Astrocyte (in vitro differentiated cells and primary cell): Measurements from ENCODE around the gene LRMDA.

Source experiments
- EZH2 ChIP-seq: IDR thresholded peaks from 2 replicates; pipeline ENCODE4 v1.6.1; 2012; ENCODE audit warnings: mild to moderate bottlenecking, low read length, inconsistent platforms; ENCODE audit not compliant: insufficient read depth
- TF ChIP-seq, protein P1 (sequence below): IDR thresholded peaks from 2 replicates; pipeline ENCODE4 v1.5.1; 2011; ENCODE audit warnings: low read depth, mild to moderate bottlenecking, inconsistent platforms, low read length, moderate library complexity; ENCODE audit not compliant: insufficient read depth

DNA sequence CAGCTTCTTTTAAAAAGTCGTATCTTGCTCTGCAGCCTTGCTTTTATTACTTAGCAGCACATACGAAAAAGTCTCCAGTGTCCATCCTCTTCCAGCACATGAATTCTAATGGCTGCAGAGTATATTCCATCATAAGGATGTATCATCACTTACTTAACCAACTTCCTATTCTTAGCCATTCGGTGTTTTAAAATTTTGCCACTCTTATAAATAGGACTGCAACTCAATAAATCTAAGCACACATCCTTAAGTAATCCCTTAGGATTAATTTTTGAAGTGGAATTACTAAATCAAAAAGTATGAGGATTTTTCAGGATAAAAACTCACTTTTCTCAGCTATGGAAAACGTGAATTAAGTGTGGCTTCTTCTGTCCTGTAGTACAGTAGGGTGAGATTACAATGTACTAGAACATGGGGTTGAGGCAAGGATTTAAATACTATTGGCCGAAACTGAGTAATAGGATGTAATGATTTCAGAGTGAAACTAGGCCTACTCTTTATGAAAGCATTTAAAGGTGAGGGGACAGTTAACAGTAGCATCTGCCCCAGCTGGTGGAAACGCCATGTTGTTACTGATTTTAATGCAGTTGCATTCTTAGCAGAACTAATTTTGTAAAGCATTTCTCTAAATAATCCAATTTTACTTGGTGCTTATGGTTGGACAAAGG, 1035.5 kb downstream of the LRMDA start:
- TF ChIP-seq, protein P1, sequence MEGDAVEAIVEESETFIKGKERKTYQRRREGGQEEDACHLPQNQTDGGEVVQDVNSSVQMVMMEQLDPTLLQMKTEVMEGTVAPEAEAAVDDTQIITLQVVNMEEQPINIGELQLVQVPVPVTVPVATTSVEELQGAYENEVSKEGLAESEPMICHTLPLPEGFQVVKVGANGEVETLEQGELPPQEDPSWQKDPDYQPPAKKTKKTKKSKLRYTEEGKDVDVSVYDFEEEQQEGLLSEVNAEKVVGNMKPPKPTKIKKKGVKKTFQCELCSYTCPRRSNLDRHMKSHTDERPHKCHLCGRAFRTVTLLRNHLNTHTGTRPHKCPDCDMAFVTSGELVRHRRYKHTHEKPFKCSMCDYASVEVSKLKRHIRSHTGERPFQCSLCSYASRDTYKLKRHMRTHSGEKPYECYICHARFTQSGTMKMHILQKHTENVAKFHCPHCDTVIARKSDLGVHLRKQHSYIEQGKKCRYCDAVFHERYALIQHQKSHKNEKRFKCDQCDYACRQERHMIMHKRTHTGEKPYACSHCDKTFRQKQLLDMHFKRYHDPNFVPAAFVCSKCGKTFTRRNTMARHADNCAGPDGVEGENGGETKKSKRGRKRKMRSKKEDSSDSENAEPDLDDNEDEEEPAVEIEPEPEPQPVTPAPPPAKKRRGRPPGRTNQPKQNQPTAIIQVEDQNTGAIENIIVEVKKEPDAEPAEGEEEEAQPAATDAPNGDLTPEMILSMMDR, result no peak
- TF ChIP-seq EZH2, result no peak
